Panc1 (cell line): ENCODE measurements around the gene CUL7.

Experiments used
- POLR2AphosphoS5 ChIP-seq: IDR thresholded peaks from 2 replicates; pipeline ENCODE4 v1.6.1; 2012; ENCODE audit warnings: mild to moderate bottlenecking, low read depth, low read length, moderate library complexity
- TCF7L2 ChIP-seq: IDR thresholded peaks from 2 replicates; pipeline ENCODE4 v1.6.1; 2011; ENCODE audit warnings: mild to moderate bottlenecking, low read depth, low read length, inconsistent platforms
- TF ChIP-seq, protein P1 (sequence below): fragments of 450-650 bp; IDR thresholded peaks from 2 replicates; pipeline ENCODE4 v1.5.1; 2017; ENCODE audit warnings: mild to moderate bottlenecking

DNA sequence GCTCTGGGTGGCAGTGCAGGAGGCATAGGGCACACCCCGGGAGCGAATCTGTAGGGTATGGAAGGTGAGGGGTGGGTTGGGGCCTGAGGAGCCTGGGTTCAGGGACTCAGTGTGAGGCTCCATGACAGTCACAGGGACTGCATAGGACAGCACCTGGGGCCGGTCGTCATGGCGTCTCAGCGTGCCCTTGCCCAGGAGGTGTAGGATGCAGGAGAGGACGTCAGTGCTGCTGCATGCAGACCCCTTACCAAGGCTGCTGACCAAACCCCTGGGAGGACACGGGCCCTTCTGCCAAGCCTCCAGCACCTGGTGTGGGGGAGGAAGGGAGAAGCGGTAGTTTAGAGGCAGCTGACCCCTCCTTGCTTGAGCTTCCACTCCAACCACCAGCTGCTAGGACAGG, 15.9 kb downstream of the CUL7 start:
- TF ChIP-seq, protein P1, sequence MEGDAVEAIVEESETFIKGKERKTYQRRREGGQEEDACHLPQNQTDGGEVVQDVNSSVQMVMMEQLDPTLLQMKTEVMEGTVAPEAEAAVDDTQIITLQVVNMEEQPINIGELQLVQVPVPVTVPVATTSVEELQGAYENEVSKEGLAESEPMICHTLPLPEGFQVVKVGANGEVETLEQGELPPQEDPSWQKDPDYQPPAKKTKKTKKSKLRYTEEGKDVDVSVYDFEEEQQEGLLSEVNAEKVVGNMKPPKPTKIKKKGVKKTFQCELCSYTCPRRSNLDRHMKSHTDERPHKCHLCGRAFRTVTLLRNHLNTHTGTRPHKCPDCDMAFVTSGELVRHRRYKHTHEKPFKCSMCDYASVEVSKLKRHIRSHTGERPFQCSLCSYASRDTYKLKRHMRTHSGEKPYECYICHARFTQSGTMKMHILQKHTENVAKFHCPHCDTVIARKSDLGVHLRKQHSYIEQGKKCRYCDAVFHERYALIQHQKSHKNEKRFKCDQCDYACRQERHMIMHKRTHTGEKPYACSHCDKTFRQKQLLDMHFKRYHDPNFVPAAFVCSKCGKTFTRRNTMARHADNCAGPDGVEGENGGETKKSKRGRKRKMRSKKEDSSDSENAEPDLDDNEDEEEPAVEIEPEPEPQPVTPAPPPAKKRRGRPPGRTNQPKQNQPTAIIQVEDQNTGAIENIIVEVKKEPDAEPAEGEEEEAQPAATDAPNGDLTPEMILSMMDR, result no peak
- TF ChIP-seq POLR2AphosphoS5 (no peak), TCF7L2 (no peak)
